Activated T-cell treated with anti-CD3 and anti-CD28 coated beads for 1 hour (primary cell): ENCODE data around the gene PNPLA7.
"Not testable (repeated sequence)": the region's sequence is repeated elsewhere in the genome, so short reads cannot be mapped to it uniquely, and the experiment has no call there.

Experiments used
- DNase-seq: peaks from one replicate; pipeline ENCODE4 v3.0.0-alpha.2; 2020; ENCODE audit warnings: low read depth

Gene PNPLA7

DNA sequence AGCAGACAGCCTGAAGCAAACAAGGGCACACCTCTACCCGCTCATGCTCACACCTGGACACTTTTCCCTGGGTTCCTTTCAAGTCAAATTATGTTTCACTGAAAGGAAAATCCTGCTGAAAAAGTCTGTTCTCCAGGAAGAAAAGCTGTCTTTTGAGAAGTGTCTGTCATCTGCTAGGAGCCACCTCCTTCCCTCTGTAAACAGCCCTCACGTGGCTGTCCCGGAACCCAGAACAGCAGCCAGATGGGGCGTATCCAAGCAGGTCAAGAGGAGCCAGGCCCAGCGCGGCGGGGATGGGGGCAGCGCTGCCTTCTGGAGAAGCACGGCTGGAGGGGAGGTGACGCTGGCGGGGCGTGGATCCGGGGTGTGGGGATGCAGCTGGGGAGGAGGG lies at the start of gene PNPLA7:
TSS of gene PNPLA7 (minus strand) at position 172 of the 391 bp plus-strand sequence. CDS start 205 bp downstream, outside the sequence.
- DNase-seq = peak; percentile 37

DNA sequence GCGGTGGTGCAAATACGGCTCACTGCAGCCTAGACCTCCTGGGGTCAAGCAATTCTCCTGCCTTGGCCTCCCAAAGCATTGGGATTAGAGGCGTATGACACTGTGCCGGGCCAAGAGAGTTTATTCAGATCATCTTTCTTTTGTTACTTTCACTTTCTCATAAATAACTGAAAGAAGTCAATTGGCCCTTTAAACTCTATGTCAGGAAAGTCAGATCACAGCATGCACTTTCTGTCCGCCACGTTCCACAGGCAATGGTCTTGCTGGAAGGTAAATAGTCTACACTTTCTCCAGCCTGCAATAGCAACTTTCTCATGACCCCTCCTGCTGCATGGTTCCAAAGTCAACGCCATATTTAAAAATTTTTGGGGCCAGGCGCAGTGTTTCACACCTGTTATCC lies 48.7 kb upstream of the PNPLA7 start:
- DNase-seq = no peak

- not testable (repeated sequence) for DNase-seq
Measured at GRCh38 chr9:137596577-137596976, 46.4 kb upstream of the PNPLA7 start.

- no peak for DNase-seq
Measured at GRCh38 chr9:137593176-137593575, 43.0 kb upstream of the PNPLA7 start.

DNA sequence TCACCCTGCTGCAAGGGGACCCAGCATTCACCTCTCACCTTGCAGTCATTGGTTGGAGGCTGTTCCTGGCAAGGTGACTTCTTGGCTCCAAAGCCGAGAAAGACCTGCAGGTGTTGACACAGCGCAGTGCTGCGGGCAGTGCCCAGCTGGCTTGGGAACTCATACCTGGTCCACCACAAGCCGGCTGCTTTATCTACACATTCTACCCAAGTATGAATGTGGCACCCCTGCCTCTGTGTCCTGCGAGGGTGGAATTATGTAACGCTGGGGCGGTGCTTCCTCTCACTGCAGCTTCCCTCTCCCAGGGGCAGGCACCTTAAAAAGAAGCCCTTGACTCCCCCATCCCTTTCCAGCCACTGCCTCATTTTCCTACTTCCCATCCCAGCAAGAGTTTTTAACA lies 42.6 kb upstream of the PNPLA7 start:
- no peak for DNase-seq

DNA sequence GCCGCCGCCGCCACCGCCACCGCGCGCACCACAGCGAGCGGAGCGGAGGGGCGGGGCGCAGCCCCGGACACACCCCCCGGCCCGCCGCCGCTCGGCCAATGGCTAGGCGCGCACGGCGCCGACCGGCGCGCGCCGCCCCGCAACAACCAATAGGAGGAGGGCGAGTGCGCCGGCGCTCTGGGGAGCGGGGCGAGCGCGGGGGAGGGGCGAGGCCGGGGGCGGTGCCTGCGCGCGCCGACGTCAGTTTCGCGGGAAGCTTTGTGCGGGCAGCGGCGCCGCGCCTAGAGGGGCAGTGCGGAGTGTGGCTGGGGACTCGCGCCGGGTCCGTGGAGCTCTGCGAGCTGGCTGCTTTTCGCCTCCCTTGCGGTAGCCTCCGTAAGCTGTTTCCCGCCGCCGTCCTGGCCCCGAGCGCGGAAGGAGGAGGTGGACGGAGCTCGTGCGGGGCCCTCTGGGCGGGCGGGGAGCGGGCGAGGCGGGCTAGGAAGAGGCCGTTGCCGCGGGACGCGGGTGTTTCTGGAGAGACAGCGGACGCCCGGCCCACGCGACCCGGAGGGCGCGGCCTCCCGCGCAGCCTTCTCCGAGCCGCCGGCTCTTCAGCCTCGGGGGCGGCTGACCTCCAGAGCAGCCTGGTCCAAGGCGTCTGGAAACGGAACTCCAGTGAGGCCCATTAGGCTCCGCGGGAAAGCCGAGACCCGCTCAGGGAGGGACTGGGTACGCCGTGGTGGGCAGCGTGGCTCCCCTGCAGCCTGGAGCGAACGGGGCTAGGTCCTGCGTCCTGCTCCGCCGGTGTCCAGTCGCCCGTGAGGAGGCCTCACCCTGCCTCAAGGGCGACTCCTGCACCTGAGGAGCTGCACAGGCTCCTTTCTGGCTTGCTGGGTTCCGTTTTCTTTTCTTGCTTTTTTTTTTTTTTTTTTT lies 40.5 kb upstream of the PNPLA7 start, which contains the start of gene ZMYND19:
TSS of gene ZMYND19 (minus strand) at position 44 of the 915 bp plus-strand sequence. CDS start 249 bp downstream, outside the sequence.
- DNase-seq = peak; percentile 91

DNA sequence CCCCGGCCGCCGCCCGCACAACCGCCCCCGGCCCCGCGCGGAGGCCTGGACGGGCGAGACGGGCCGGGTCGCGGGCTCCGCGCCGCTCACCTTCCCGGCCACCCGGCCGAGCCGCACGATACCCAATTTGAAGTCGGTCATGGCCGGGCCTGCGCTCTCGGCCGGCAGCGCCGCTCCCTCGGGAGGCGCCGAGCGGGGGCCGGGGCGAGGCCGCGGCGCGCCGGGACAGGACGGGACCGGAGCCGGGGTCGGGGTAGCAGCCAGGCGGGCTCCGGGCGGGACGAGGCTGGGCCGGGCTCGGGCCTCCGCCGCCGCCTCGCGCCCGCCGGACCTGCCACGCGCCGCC lies 39.9 kb upstream of the PNPLA7 start:
- DNase-seq = no peak

DNA sequence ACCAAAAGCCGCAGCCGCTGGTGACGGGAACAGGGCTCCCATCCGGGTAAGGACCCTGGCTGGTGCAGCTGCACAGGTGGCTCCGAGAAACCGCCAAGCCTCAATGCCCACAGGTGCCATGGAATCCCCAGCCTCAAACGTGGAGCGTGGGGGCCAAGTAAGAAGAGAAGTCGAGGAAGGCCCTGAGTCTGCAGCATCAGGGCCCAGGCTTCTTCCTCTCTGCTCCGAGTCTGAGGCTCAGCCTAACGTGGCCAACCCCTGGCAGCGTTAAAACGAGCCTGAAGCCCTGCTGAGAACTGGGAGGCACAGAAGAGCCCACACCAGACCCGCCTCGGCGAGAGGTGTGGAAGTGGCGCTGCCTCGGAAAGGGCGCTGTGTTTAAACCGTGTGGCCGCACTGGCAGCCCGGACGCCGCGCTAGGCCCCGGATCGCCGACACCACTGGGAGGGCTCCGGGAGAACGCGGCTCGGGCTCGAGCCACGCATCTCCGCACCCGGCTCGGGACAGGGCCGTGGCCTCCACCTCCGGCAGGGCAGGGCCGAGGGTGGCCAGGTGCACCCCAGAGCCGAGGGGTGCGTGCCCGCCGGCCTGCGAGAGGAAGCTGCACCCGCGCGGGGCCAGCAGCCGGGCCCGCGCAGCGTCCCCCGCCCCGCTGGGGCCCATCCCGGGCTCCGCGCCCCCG lies 39.4 kb upstream of the PNPLA7 start:
- no peak for DNase-seq

GRCh38 chr9:137588891-137589290 lies 38.7 kb upstream of the PNPLA7 start:
- DNase-seq = no peak

DNA sequence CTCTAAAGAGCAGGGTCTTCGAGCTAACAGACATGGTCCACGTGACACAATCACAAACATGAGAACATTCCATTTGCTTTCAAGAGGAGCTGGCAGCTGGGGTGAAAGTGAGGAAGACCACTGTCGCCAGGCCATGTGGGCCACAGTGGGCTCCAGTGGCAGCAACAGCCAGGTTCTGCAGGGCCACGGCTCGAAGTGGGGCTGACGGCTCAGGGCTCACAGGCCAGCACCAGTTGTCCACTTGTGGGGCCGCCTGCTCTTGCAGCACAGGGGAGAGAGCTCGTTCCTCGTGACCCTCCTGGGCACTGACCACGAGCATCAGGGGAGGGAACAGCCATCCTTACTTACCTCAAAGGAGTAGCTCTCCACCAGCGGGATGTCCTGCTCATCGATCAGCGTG lies 38.1 kb upstream of the PNPLA7 start:
- no peak for DNase-seq

- no peak for DNase-seq
Measured at GRCh38 chr9:137586854-137587253, 36.7 kb upstream of the PNPLA7 start.

DNA sequence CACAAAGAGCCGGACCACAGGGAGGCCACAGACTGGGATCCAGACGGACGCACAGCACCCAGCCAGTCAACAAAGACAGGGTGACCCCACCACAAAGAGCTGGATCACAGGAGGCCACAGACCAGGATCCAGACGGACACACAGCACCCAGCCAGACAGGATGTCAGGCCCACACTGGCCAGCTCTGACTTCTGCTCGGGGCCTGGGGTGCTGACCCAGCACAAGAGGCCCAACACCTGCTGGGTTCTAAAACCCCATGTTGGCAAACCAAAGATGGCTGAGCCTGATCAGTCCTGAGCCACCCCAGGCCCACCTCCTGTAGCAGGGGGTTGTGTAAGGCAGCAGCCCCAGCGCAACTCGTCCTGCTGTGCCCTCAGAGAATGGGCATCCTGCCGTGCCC lies 33.8 kb upstream of the PNPLA7 start:
- no peak for DNase-seq

DNA sequence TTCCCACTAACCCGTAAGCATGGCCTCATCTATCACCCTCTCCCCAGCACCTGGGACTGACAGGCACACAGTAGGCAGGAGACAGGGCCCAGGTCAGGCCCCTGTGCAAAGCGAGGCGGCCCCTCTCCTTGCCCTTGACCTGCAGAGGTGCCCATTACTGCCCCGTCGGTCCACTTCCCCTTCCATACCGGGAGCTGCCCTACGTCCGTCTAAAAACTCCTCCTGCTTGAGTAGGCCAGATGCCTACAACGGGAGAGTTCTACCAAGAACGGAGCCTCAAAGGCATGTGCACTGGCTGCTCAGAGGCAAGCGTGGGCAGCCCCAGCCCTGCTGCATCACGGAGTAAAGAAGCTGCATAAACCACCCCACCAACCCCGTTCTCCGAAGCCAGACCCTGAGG lies 33.1 kb upstream of the PNPLA7 start:
- DNase-seq = no peak

- no peak for DNase-seq
Measured at GRCh38 chr9:137582286-137582860, 32.2 kb upstream of the PNPLA7 start.

DNA sequence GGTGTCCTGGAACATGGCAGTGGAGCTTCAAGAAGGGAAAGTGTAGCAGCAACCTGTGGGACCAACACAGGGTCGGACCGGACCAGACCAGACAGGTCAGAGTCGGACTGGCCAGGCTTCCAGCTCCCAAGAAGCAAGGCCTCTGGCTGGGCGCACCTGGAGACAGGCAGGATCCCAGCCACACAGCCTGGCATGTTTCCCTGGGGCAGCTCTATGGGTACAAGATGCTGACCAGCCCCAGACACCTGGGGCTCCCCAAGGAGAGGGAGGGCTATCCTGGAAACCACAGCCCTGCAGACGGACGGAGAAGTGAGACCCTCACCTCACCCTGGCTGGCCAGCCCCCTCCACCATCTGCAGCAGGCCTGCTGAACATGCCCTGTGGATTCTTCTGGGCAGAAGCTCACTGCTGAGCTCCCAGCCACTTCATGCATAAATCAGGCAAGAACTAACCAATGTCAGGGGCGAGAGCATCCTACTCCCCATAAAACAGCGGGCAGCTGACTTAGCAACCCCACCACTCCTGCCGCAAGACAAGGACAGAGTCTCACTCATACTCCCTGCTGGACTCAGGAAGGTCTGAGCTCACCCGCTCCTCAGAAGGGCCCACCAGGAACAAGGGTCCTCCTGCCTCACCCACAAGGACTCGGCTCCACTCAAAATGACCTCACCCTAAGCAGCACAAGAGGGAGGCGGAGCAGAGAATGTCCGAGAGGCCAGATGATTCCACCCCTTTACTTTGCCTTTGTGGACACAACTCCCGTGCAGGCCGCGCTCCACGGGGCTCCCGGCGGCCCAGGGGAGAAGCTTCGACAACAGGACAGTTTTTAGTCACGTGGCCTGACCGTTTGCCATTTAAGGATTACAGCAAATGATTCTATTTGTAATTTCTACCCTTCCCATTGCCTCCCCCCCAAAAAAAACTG lies 31.4 kb upstream of the PNPLA7 start:
- DNase-seq = no peak

- no peak for DNase-seq
Measured at GRCh38 chr9:137580954-137581322, 30.7 kb upstream of the PNPLA7 start.

DNA sequence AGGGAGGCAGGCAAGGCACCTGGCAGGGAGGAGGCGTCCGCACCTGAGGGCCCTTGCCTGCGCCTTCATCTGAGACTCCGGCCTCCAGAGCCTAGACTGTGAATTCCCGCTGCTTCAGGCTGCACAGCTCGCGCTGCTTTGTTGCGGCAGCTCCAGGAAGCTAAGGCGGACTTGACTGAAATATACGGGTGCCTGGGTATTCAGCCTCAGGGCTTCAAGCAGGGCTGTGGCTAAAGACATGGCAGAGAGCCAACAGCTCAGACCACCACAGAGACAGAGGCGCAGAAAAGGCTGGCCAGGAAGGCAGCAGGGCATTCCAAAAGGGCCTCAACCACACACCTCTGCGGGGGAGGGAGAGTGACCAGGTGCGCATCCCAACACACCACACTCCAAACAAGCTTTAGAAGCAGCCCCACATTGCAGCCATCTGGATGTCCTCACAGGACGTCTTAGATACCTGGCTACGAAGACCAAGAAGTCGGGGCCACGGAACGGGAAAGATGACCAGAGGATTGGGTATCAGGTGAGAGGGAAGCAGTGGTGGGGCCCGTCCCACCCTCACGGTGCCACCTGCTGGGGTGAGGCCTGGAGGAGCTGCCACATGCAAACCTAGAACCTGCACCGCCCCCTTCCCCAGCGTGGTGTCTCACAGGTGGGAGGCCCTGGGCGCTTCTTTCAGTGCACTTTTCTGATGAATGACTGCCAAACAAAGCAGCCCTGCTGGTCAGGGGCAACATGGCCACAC lies 30.2 kb upstream of the PNPLA7 start:
- DNase-seq = no peak

GRCh38 chr9:137579259-137579604 lies 29.0 kb upstream of the PNPLA7 start:
- no peak for DNase-seq

GRCh38 chr9:137578518-137579258 lies 28.5 kb upstream of the PNPLA7 start, which contains the start of gene DPH7:
Gene DPH7 (minus strand): TSS chr9:137578925. CDS start chr9:137578777, 148 bp downstream.
- DNase-seq = peak; percentile 97

- DNase-seq = no peak
Measured at GRCh38 chr9:137575716-137576411, 25.7 kb upstream of the PNPLA7 start.
